Peyer's patch (tissue), 4 donors: Measurements from ENCODE around the gene TYW1. TPM values are rescaled to one million over a fixed set of nuclear protein-coding genes. Genes with fewer than 3 reads are reported as not detected.
A peak's percentile ranks its signal among the peaks of the same experiment; 100 is the strongest.
"Not testable (repeated sequence)": the region's sequence is repeated elsewhere in the genome, so short reads cannot be mapped to it uniquely, and the experiment has no call there.

Experiments used
- DNase-seq, 3 donors: peaks; one replicate each; pipeline ENCODE4 v3.0.0-alpha.2; 2017 to 2019
- H3K27ac ChIP-seq, 4 donors: fragments of 200-600 bp; sonication (generic); one replicate each; pipeline ENCODE4 v1.5.1; 2016 to 2019
- H3K27me3 ChIP-seq, 2 donors: fragments of 200-600 bp; sonication (generic); one replicate each; pipeline ENCODE4 v1.5.1; 2019
- H3K36me3 ChIP-seq, 3 donors: fragments of 200-600 bp; sonication (generic); one replicate each; pipeline ENCODE4 v1.5.1; 2016 to 2019
- H3K4me1 ChIP-seq, 4 donors: fragments of 200-600 bp; sonication (generic); one replicate each; pipeline ENCODE4 v1.5.1; 2016 to 2019
- H3K4me3 ChIP-seq, 4 donors: fragments of 200-600 bp; sonication (generic); 1 replicate in 3 of 4; 2 replicates in 1 of 4; pipeline ENCODE4 v1.5.1; 2016 to 2019; ENCODE audit warnings: mild to moderate bottlenecking in 1 of 4
- H3K9me3 ChIP-seq, 4 donors: fragments of 200-600 bp; sonication (generic); one replicate each; pipeline ENCODE4 v1.5.1; 2016 to 2019; ENCODE audit warnings: mild to moderate bottlenecking in 1 of 4
- POLR2A ChIP-seq, 2 donors: fragments of 450-650 bp; IDR thresholded peaks; one replicate each; pipeline ENCODE4 v1.5.1; 2017; ENCODE audit warnings: antibody characterized with exemption in 2 of 2, mild to moderate bottlenecking in 2 of 2, moderate library complexity in 2 of 2
- total RNA-seq, 4 donors: library from RNA; depleted of rRNA; stranded (reverse); fragments of >200 nt; gene quantifications; one replicate each; pipeline ENCODE4 v1.1.0, GENCODE V29; 2016
- TF ChIP-seq, protein P1 (sequence below), 6 experiments: fragments of 450-650 bp in 4 of 6; fragments of 200-600 bp in 2 of 6; sonication (generic) in 1 of 6; IDR thresholded peaks; one replicate each; pipeline ENCODE4 v1.5.1; 2017 to 2019; ENCODE audit warnings: antibody characterized with exemption in 6 of 6, mild to moderate bottlenecking in 3 of 6, moderate library complexity in 1 of 6

The TYW1 gene
- total RNA-seq, 4 donors from 2014 or later = 15.1 to 69.3 (median 27.0) TPM

GRCh38 chr7:67018940-67019339, 22.3 kb downstream of the TYW1 start:
- Histone ChIP-seq H3K9me3 (no peaks in the 10 kb centered on the region), H3K27me3 (no peaks in the 10 kb centered on the region), H3K27ac (peak overlapping the region in 1 of 4 donors; percentile 25), H3K4me1 (no peaks in the 10 kb centered on the region), H3K4me3 (no peak overlapping the region), H3K36me3 (peaks cover 0 to 91% (median 0%) of the 10 kb centered on the region in 3 donors)
- no peak for DNase-seq
- TF ChIP-seq, protein P1, sequence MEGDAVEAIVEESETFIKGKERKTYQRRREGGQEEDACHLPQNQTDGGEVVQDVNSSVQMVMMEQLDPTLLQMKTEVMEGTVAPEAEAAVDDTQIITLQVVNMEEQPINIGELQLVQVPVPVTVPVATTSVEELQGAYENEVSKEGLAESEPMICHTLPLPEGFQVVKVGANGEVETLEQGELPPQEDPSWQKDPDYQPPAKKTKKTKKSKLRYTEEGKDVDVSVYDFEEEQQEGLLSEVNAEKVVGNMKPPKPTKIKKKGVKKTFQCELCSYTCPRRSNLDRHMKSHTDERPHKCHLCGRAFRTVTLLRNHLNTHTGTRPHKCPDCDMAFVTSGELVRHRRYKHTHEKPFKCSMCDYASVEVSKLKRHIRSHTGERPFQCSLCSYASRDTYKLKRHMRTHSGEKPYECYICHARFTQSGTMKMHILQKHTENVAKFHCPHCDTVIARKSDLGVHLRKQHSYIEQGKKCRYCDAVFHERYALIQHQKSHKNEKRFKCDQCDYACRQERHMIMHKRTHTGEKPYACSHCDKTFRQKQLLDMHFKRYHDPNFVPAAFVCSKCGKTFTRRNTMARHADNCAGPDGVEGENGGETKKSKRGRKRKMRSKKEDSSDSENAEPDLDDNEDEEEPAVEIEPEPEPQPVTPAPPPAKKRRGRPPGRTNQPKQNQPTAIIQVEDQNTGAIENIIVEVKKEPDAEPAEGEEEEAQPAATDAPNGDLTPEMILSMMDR (IDR thresholded peaks at IDR 0.05) = no peak
- TF ChIP-seq POLR2A (IDR thresholded peaks at IDR 0.05) = no peak

DNA sequence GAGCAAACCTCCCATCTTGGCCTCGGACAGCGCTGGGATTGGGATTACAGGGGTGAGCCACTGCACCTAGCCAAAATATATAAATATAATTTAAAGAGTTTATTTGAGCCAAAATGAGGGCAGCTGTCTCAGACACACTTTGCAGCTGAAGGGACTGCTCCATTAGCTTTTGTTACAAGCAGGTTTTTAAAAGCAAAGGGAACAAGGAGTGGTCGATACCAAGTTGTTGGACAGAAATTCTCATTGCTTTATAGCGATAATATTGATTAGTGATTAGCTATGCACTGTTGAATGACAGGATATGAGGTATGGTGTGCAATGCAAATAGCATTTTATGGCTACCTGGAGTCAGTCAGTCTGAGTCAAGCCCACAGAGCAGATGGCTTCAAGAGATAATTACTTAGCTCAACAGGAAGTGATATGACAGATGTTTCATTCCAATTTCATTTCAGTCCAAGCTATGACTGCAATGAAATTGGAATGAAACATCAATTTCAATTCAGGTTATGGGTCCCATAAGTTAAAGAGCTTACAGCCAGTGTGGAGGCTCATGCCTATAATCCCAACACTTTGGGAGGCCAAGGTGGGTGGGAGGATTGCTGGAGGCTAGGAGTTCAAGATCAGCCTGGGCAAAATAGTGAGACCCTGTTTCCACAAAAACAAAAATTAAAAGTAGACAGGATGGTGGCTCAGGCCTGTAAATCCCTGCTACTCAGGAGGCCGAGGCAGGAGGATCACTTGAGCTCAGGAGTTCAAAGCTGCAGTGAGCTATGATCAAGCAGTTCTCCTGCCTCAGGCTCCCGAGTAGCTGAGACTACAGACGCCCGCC, 23.1 kb downstream of the TYW1 start:
- H3K9me3 ChIP-seq = no peaks in the 10 kb centered on the region
- no peak overlapping the region for H3K4me3 ChIP-seq
- DNase-seq = peak in 1 of 3 donors; percentile 54
- H3K4me1 ChIP-seq = no peaks in the 10 kb centered on the region
- H3K36me3 ChIP-seq = peaks cover 0 to 86% (median 0%) of the 10 kb centered on the region in 3 donors
- H3K27ac ChIP-seq = peak overlapping the region in 3 of 4 donors; percentile 3 to 42 (median 17)
- H3K27me3 ChIP-seq = no peaks in the 10 kb centered on the region
- TF ChIP-seq POLR2A (IDR thresholded peaks at IDR 0.05) = no peak
- TF ChIP-seq, protein P1 (IDR thresholded peaks at IDR 0.05) = no peak

GRCh38 chr7:67021260-67021659, 24.6 kb downstream of the TYW1 start:
- no peaks in the 10 kb centered on the region for H3K4me1 ChIP-seq
- no peak overlapping the region for H3K4me3 ChIP-seq
- TF ChIP-seq POLR2A (IDR thresholded peaks at IDR 0.05) = no peak
- TF ChIP-seq, protein P1 (IDR thresholded peaks at IDR 0.05) = no peak
- no peak overlapping the region for H3K27ac ChIP-seq
- no peaks in the 10 kb centered on the region for H3K27me3 ChIP-seq
- H3K9me3 ChIP-seq = no peaks in the 10 kb centered on the region
- no peak for DNase-seq
- peaks cover 0 to 77% (median 0%) of the 10 kb centered on the region in 3 donors for H3K36me3 ChIP-seq

DNA sequence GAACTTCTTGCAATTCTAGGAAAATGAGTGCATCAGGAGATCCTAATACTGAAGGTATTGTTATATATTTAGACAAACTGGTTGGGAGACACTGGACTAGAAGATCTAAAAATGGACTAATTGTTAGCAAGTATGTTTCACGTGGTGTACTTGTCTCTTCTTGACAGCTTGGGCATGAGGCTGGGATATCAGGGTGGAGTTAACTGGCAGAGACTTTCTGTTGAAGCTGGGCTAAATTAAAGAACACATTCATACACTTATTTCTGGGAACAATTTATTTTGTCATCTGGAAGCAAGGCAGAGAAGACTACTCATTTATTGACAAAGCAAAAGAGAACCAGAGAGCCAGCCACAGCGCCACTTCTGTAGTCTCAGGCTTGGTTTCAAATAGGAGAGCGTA, 25.9 kb downstream of the TYW1 start:
- H3K4me3 ChIP-seq = no peak overlapping the region
- TF ChIP-seq POLR2A (IDR thresholded peaks at IDR 0.05) = no peak
- TF ChIP-seq, protein P1 (IDR thresholded peaks at IDR 0.05) = no peak
- H3K9me3 ChIP-seq = no peaks in the 10 kb centered on the region
- H3K36me3 ChIP-seq = peaks cover 0 to 65% (median 0%) of the 10 kb centered on the region in 3 donors
- no peak for DNase-seq
- H3K27ac ChIP-seq = no peak overlapping the region
- no peaks in the 10 kb centered on the region for H3K27me3 ChIP-seq
- H3K4me1 ChIP-seq = no peaks in the 10 kb centered on the region

DNA sequence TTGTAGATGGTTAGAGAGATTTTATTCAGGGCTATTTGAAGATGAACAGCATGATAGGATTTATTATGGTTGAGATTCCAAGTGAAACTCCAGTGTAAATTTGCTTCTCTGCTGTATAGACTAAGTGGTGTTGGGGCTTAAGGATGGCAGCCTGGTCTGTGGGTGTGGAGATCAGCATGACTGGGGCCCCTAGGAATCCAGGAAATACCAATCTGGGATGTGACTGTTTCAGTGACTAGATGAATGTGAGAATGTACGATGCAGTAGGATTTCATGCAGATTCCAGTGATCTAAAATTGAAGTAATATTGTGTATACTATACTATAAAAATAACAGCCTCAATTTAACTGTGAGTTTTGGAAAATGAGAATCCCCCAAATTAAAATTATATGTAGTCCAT, 28.8 kb downstream of the TYW1 start:
- H3K36me3 ChIP-seq = peaks cover 0 to 50% (median 0%) of the 10 kb centered on the region in 3 donors
- H3K27ac ChIP-seq, H3K27me3 ChIP-seq, H3K4me1 ChIP-seq, DNase-seq, H3K4me3 ChIP-seq, H3K9me3 ChIP-seq: not testable (repeated sequence)

DNA sequence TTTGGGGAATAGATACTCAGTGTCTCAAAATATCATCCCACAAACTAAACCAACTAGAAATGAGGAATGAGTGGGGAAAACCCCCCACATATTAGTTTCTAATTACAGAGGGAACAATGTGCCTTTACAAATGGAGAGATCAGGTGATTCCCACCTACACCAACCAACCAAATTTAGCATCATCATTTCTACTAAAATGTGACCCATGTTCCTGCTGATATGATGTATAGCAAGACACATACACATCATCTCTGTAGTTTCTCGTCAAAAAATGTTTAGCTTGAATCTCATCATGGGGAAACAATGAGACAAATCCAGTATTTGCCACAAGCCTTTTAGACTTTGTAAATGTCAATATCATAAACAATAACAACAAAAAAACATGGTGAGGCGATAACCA, 35.1 kb downstream of the TYW1 start:
- not testable (repeated sequence) for H3K27ac ChIP-seq, H3K9me3 ChIP-seq, H3K4me1 ChIP-seq, DNase-seq, H3K4me3 ChIP-seq, H3K27me3 ChIP-seq
- peaks cover 0 to 16% (median 0%) of the 10 kb centered on the region in 3 donors for H3K36me3 ChIP-seq
